ENCODE measurements around the gene SLC13A3. TPM values are rescaled to one million over a fixed set of nuclear protein-coding genes. Genes with fewer than 3 reads are reported as not detected.

Gene SLC13A3
- total RNA-seq, 1 donor from 2014 or later = 0.66 TPM

DNA sequence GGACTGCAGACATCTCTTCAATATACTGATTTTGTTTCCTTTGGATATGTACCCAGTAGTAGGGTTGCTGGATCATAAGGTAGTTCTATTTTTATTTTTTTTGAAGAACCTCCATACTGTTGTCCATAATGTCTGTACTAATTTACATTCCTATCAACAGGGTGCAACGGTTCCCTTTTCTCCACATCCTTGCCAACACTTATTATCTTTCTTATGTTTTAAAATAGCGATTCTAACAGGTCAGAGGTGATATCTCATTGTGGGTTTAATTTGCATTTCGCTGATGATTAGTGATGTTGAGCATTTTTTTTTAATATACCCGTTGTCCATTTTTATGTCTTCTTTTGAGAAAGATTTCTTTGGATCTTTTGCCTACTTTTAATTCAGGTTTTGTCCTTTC lies 39.9 kb upstream of the SLC13A3 start:
- Histone ChIP-seq H3K27ac (ENCODE audit: low read depth, low read length) (no peak overlapping the region), H3K36me3 (ENCODE audit: insufficient read depth, low read length) (peaks cover 5% of the 10 kb centered on the region), H3K4me2 (ENCODE audit: low read length) (no peak overlapping the region), H3K79me2 (ENCODE audit: insufficient read depth, low read length) (peaks cover 28% of the 10 kb centered on the region), H3K4me1 (ENCODE audit: insufficient read depth, low read length) (peaks cover 12% of the 10 kb centered on the region), H2AFZ (ENCODE audit: low read depth, low read length) (no peak overlapping the region), H4K20me1 (ENCODE audit: insufficient read depth, low read length) (peaks cover 25% of the 10 kb centered on the region), H3K4me3 (ENCODE audit: insufficient read depth, low read depth, low read length) (no peak overlapping the region), H3K9me3 (ENCODE audit: insufficient read depth, low read depth, low read length) (no peaks in the 10 kb centered on the region), H3K27me3 (ENCODE audit: insufficient read depth, low read length) (no peaks in the 10 kb centered on the region), H3K9ac (ENCODE audit: low read length) (no peak overlapping the region)
- no peaks in the 10 kb centered on the region for H3K27me3 Mint-ChIP-seq (ENCODE audit: low read depth, unreplicated experiment)
- H3K9me3 Mint-ChIP-seq (ENCODE audit: unreplicated experiment) = no peaks in the 10 kb centered on the region
- TF ChIP-seq EZH2 (IDR thresholded peaks at IDR 0.05; ENCODE audit: insufficient read depth, low read length) (no peak), CTCF (IDR thresholded peaks at IDR 0.05; ENCODE audit: insufficient read depth, low read depth, low read length) (no peak)
- H3K27ac Mint-ChIP-seq (ENCODE audit: unreplicated experiment) = no peak overlapping the region
- H3K36me3 Mint-ChIP-seq (ENCODE audit: low read depth, unreplicated experiment) = no peaks in the 10 kb centered on the region
- FAIRE-seq (no peak), DNase-seq (ENCODE audit: low read depth) (no peak)
- peaks cover 12% of the 10 kb centered on the region for H3K4me1 Mint-ChIP-seq (ENCODE audit: low read depth, unreplicated experiment)
- no peak overlapping the region for H3K4me3 Mint-ChIP-seq (ENCODE audit: unreplicated experiment)

DNA sequence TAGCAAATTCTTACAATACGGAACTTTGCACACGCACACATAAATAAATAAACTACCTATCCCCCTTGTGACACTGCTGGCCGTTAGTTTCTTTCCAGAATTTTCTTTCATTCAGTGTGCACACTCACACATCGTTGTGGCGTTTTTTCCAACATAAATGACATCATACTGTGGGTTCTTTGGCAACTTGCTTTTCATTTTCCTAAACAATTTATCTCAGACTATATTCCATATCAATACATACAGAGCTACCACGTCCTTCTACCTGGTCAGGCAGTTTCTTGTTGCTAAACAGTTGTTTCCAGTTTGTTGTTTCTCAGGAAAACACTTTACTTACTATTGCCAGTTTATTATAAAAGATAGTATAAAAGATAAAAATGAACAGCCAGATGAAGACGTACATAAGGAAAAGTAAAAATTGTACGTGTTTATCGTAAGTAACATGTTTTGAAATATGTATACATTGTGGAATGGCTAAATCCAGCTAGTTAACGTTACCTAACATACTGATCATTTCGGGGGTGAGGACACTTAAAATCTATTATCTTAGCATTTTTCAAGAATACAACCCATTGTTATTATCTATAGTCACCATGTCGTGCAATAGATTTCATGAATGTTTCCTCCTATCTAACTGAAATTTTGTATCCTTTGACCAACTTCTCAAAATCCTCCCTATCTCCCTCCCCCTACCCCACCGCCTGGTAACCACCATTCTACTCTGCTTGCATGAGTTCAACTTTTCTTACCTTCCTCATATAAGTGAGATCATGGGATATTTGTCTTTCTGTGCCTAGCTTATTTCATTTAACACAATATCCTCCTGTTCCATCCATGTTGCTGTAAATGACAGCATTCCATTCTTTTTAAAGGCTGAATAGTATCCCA lies 39.2 kb upstream of the SLC13A3 start:
- Histone ChIP-seq H3K36me3 (ENCODE audit: insufficient read depth, low read length) (peaks cover 9% of the 10 kb centered on the region), H3K27ac (ENCODE audit: low read depth, low read length) (peak overlapping the region; percentile 82), H3K4me1 (ENCODE audit: insufficient read depth, low read length) (peaks cover 12% of the 10 kb centered on the region), H3K9me3 (ENCODE audit: insufficient read depth, low read depth, low read length) (no peaks in the 10 kb centered on the region), H2AFZ (ENCODE audit: low read depth, low read length) (peak overlapping the region; percentile 3), H3K4me3 (ENCODE audit: insufficient read depth, low read depth, low read length) (peak overlapping the region; percentile 92), H3K4me2 (ENCODE audit: low read length) (peak overlapping the region; percentile 93), H4K20me1 (ENCODE audit: insufficient read depth, low read length) (peaks cover 26% of the 10 kb centered on the region), H3K79me2 (ENCODE audit: insufficient read depth, low read length) (peaks cover 36% of the 10 kb centered on the region), H3K9ac (ENCODE audit: low read length) (peak overlapping the region; percentile 95), H3K27me3 (ENCODE audit: insufficient read depth, low read length) (no peaks in the 10 kb centered on the region)
- no peaks in the 10 kb centered on the region for H3K27me3 Mint-ChIP-seq (ENCODE audit: low read depth, unreplicated experiment)
- no peak overlapping the region for H3K4me3 Mint-ChIP-seq (ENCODE audit: unreplicated experiment)
- DNase-seq (ENCODE audit: low read depth) = peak; percentile 28
- no peak for TF ChIP-seq CTCF (IDR thresholded peaks at IDR 0.05; ENCODE audit: insufficient read depth, low read depth, low read length)
- TF ChIP-seq EZH2 (IDR thresholded peaks at IDR 0.05; ENCODE audit: insufficient read depth, low read length) = no peak
- no peaks in the 10 kb centered on the region for H3K9me3 Mint-ChIP-seq (ENCODE audit: unreplicated experiment)
- no peak for FAIRE-seq
- H3K36me3 Mint-ChIP-seq (ENCODE audit: low read depth, unreplicated experiment) = peaks cover 2% of the 10 kb centered on the region
- peak overlapping the region; percentile 36 for H3K27ac Mint-ChIP-seq (ENCODE audit: unreplicated experiment)
- H3K4me1 Mint-ChIP-seq (ENCODE audit: low read depth, unreplicated experiment) = peaks cover 5% of the 10 kb centered on the region

DNA sequence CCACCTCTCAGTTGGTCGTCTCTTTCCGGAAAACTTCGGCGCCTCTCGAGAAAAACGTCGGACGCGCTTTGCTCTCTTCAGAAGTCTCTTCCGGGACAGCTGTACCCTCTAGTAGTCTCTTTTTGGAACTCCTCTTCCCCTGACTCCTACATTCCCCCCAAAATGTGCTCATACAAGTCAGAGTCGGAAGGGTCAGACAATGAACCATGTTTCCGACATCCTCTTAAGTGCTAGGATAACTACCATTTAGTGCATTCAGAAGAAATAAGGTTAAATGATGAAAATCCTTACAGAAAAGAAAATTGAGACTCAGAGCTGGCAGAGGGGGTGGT lies 38.5 kb upstream of the SLC13A3 start:
- Histone ChIP-seq H3K4me2 (ENCODE audit: low read length) (peak overlapping the region; percentile 93), H3K27me3 (ENCODE audit: insufficient read depth, low read length) (no peaks in the 10 kb centered on the region), H3K27ac (ENCODE audit: low read depth, low read length) (peak overlapping the region; percentile 82), H3K9ac (ENCODE audit: low read length) (peak overlapping the region; percentile 95), H3K79me2 (ENCODE audit: insufficient read depth, low read length) (peaks cover 43% of the 10 kb centered on the region), H2AFZ (ENCODE audit: low read depth, low read length) (peak overlapping the region; percentile 75), H3K9me3 (ENCODE audit: insufficient read depth, low read depth, low read length) (no peaks in the 10 kb centered on the region), H3K4me1 (ENCODE audit: insufficient read depth, low read length) (peaks cover 12% of the 10 kb centered on the region), H4K20me1 (ENCODE audit: insufficient read depth, low read length) (peaks cover 30% of the 10 kb centered on the region), H3K36me3 (ENCODE audit: insufficient read depth, low read length) (peaks cover 17% of the 10 kb centered on the region), H3K4me3 (ENCODE audit: insufficient read depth, low read depth, low read length) (peak overlapping the region; percentile 92)
- peak overlapping the region; percentile 92 for H3K4me3 Mint-ChIP-seq (ENCODE audit: unreplicated experiment)
- H3K27ac Mint-ChIP-seq (ENCODE audit: unreplicated experiment) = peak overlapping the region; percentile 97
- peaks cover 4% of the 10 kb centered on the region for H3K4me1 Mint-ChIP-seq (ENCODE audit: low read depth, unreplicated experiment)
- FAIRE-seq (no peak), DNase-seq (ENCODE audit: low read depth) (no peak)
- TF ChIP-seq EZH2 (IDR thresholded peaks at IDR 0.05; ENCODE audit: insufficient read depth, low read length) (no peak), CTCF (IDR thresholded peaks at IDR 0.05; ENCODE audit: insufficient read depth, low read depth, low read length) (no peak)
- no peaks in the 10 kb centered on the region for H3K9me3 Mint-ChIP-seq (ENCODE audit: unreplicated experiment)
- H3K36me3 Mint-ChIP-seq (ENCODE audit: low read depth, unreplicated experiment) = peaks cover 6% of the 10 kb centered on the region
- no peaks in the 10 kb centered on the region for H3K27me3 Mint-ChIP-seq (ENCODE audit: low read depth, unreplicated experiment)

Measured in astrocyte (in vitro differentiated cells and primary cell).